SK-N-SH (cell line): ENCODE data around the gene OXER1. TPM values are rescaled to one million over a fixed set of nuclear protein-coding genes. Genes with fewer than 3 reads are reported as not detected.

ENCODE experiments used
- CTCF ChIA-PET: fragments of 300-600, 350-600 bp; formaldehyde crosslinking; extraction: SDS; loops from one replicate; lab custom pipeline; 2021; lab: Yijun Ruan, JAX
- POLR2A ChIA-PET: fragments of 350-600 bp; sonication (Branson Sonifier 250); formaldehyde crosslinking; extraction: SDS; loops from one replicate; lab custom pipeline; 2020; ENCODE audit warnings: antibody characterized with exemption, inconsistent platforms; lab: Yijun Ruan, JAX
- DNase-seq: peaks from one replicate; pipeline ENCODE4 v3.0.0; 2012
- H2AFZ ChIP-seq: fragments of 200-600 bp; sonication (generic); 2 replicates; pipeline ENCODE4 v1.8.1; 2016; ENCODE audit warnings: antibody characterized with exemption, mild to moderate bottlenecking, low read depth
- H3F3A ChIP-seq: fragments of 200-600 bp; sonication (generic); replicated peaks from 2 replicates; pipeline ENCODE3; 2016; ENCODE audit warnings: antibody characterized with exemption, mild to moderate bottlenecking; ENCODE audit not compliant: insufficient read depth
- H3K27ac ChIP-seq, 2 experiments: fragments of 200-500 bp in 1 of 2; fragments of 200-600 bp in 1 of 2; sonication (Bioruptor generic) in 1 of 2; sonication (generic), shearing (Covaris generic) in 1 of 2; 2 replicates each; pipeline versions ENCODE4 v1.5.1 to v1.6.1; 2014 to 2016; ENCODE audit warnings: low read depth in 2 of 2, inconsistent platforms in 1 of 2, low read length in 1 of 2, mild to moderate bottlenecking in 1 of 2, mixed read lengths in 1 of 2
- H3K27me3 ChIP-seq: fragments of 200-600 bp; sonication (generic), shearing (Covaris generic); 2 replicates; pipeline ENCODE4 v1.6.1; 2016; ENCODE audit warnings: mixed run types; ENCODE audit not compliant: insufficient read depth
- H3K36me3 ChIP-seq, 2 experiments: fragments of 200-500 bp in 1 of 2; fragments of 200-600 bp in 1 of 2; sonication (Bioruptor generic) in 1 of 2; sonication (generic) in 1 of 2; replicated peaks in 1 of 2; 2 replicates each; pipeline versions ENCODE3 to v1.5.1; 2014 to 2016; ENCODE audit warnings: low read length in 1 of 2, mild to moderate bottlenecking in 1 of 2; ENCODE audit not compliant: insufficient read depth in 2 of 2, control insufficient read depth in 1 of 2
- H3K4me1 ChIP-seq, 2 experiments: fragments of 200-500 bp in 1 of 2; fragments of 200-600 bp in 1 of 2; sonication (Bioruptor generic) in 1 of 2; sonication (generic), shearing (Covaris generic) in 1 of 2; 2 replicates each; pipeline versions ENCODE4 v1.5.1 to v1.6.1; 2014 to 2016; ENCODE audit warnings: low read depth in 1 of 2, low read length in 1 of 2, mixed run types in 1 of 2; ENCODE audit not compliant: insufficient read depth in 2 of 2, control insufficient read depth in 1 of 2
- H3K4me2 ChIP-seq: fragments of 200-600 bp; sonication (generic), shearing (Covaris generic); 2 replicates; pipeline ENCODE4 v1.6.1; 2017; ENCODE audit warnings: mixed run types
- H3K4me3 ChIP-seq, 2 experiments: fragments of 200-500 bp in 1 of 2; fragments of 200-600 bp in 1 of 2; sonication (Bioruptor generic) in 1 of 2; sonication (generic), shearing (Covaris generic) in 1 of 2; 2 replicates each; pipeline versions ENCODE4 v1.5.1 to v1.8.1; 2014 to 2016; ENCODE audit warnings: low read depth in 2 of 2, inconsistent platforms in 1 of 2, low read length in 1 of 2, mild to moderate bottlenecking in 1 of 2, mixed read lengths in 1 of 2, moderate library complexity in 1 of 2
- H3K79me2 ChIP-seq: fragments of 200-600 bp; sonication (generic); 2 replicates; pipeline ENCODE4 v1.8.1; 2017; ENCODE audit warnings: mild to moderate bottlenecking; ENCODE audit not compliant: insufficient read depth
- H3K9ac ChIP-seq: fragments of 200-600 bp; sonication (generic); 2 replicates; pipeline ENCODE4 v1.6.1; 2017; ENCODE audit warnings: mixed run types
- H3K9me2 ChIP-seq: fragments of 200-600 bp; sonication (generic); 2 replicates; pipeline ENCODE4 v1.6.1; 2017; ENCODE audit warnings: mixed run types
- H3K9me3 ChIP-seq: fragments of 200-600 bp; sonication (generic); 2 replicates; pipeline ENCODE4 v1.6.1; 2017; ENCODE audit warnings: mixed run types, mild to moderate bottlenecking, moderate library complexity
- H4K20me1 ChIP-seq: fragments of 200-600 bp; sonication (generic); 2 replicates; pipeline ENCODE4 v1.6.1; 2017; ENCODE audit warnings: mild to moderate bottlenecking, mixed run types; ENCODE audit not compliant: insufficient read depth
- CHD2 ChIP-seq: fragments of 150-350 bp; IDR thresholded peaks from 2 replicates; pipeline ENCODE4 v1.6.1; 2018; ENCODE audit warnings: low read length; ENCODE audit not compliant: partially characterized antibody
- ELF1 ChIP-seq: IDR thresholded peaks from 2 replicates; pipeline ENCODE4 v1.4.0; 2012
- EP300 ChIP-seq, 2 experiments: IDR thresholded peaks; 2 replicates each; pipeline versions ENCODE4 v1.4.0 to v1.6.1; 2012; ENCODE audit warnings: borderline replicate concordance in 1 of 2, low read depth in 1 of 2, low read length in 1 of 2
- EZH2phosphoT487 ChIP-seq: fragments of 200-600 bp; sonication (generic); IDR thresholded peaks from 2 replicates; pipeline ENCODE4 v1.6.1; 2017; ENCODE audit warnings: low read depth, mixed run types, mild to moderate bottlenecking, antibody characterized with exemption, moderate library complexity, borderline replicate concordance
- FOSL2 ChIP-seq: IDR thresholded peaks from 2 replicates; pipeline ENCODE4 v1.4.0; 2012; ENCODE audit warnings: low read depth, mild to moderate bottlenecking, moderate library complexity, borderline replicate concordance
- FOXM1 ChIP-seq: IDR thresholded peaks from 2 replicates; pipeline ENCODE4 v1.4.0; 2012; ENCODE audit warnings: low read depth, mild to moderate bottlenecking
- GABPA ChIP-seq: IDR thresholded peaks from 2 replicates; pipeline ENCODE4 v1.4.0; 2012; ENCODE audit warnings: low read depth, mild to moderate bottlenecking
- GATA2 ChIP-seq: sonication (generic); formaldehyde crosslinking; IDR thresholded peaks from 2 replicates; pipeline ENCODE4 v1.5.0; 2020; ENCODE audit warnings: mild to moderate bottlenecking, missing genetic modification reagents
- JUND ChIP-seq: IDR thresholded peaks from 2 replicates; pipeline ENCODE4 v1.4.0; 2012
- MEF2A ChIP-seq: IDR thresholded peaks from 2 replicates; pipeline ENCODE4 v1.4.0; 2012; ENCODE audit warnings: low read depth, borderline replicate concordance
- NFIC ChIP-seq: IDR thresholded peaks from 2 replicates; pipeline ENCODE4 v1.4.0; 2012; ENCODE audit warnings: borderline replicate concordance
- NRF1 ChIP-seq: IDR thresholded peaks from 2 replicates; pipeline ENCODE4 v1.6.1; 2012; ENCODE audit warnings: low read depth, mild to moderate bottlenecking, low read length
- RAD21 ChIP-seq: IDR thresholded peaks from 2 replicates; pipeline ENCODE4 v1.6.1; 2012; ENCODE audit warnings: mild to moderate bottlenecking, low read length
- RCOR1 ChIP-seq: fragments of 150-350 bp; IDR thresholded peaks from 2 replicates; pipeline ENCODE4 v1.6.1; 2017; ENCODE audit warnings: antibody characterized with exemption, low read length
- RFX5 ChIP-seq: IDR thresholded peaks from 2 replicates; pipeline ENCODE4 v1.6.1; 2012; ENCODE audit warnings: mild to moderate bottlenecking, improper control_type of control experiment, low read length
- RXRA ChIP-seq: IDR thresholded peaks from 2 replicates; pipeline ENCODE4 v1.4.0; 2012; ENCODE audit warnings: low read depth, mild to moderate bottlenecking, borderline replicate concordance
- SMC3 ChIP-seq: IDR thresholded peaks from 2 replicates; pipeline ENCODE4 v1.6.1; 2012; ENCODE audit warnings: low read depth, low read length, improper control_type of control experiment
- TAF1 ChIP-seq: IDR thresholded peaks from 2 replicates; pipeline ENCODE4 v1.6.1; 2012; ENCODE audit warnings: low read depth, mild to moderate bottlenecking, low read length, moderate library complexity, borderline replicate concordance
- TCF12 ChIP-seq: IDR thresholded peaks from 2 replicates; pipeline ENCODE4 v1.4.0; 2012
- YY1 ChIP-seq: IDR thresholded peaks from 2 replicates; pipeline ENCODE4 v1.4.0; 2012; ENCODE audit warnings: low read depth, mild to moderate bottlenecking
- WGBS: methylation state at CpG from one replicate; pipeline ENCODE4 v1.1.6; 2017; ENCODE audit warnings: low lambda C conversion rate; 5-methylcytosine and 5-hydroxymethylcytosine counted together
- polyA plus RNA-seq, 3 experiments: library from polyadenylated mRNA; depleted of rRNA; stranded (reverse); fragments of >200 nt; gene quantifications; 2 replicates each; pipeline ENCODE4 v1.2.3, GENCODE V29; 2012
- TF ChIP-seq, protein P1 (sequence below): IDR thresholded peaks from 2 replicates; pipeline ENCODE4 v1.4.0; 2012; ENCODE audit warnings: low read depth, borderline replicate concordance
- TF ChIP-seq, protein P2 (sequence below): IDR thresholded peaks from 2 replicates; pipeline ENCODE4; 2012
- TF ChIP-seq, protein P3 (sequence below): fragments of 200-600 bp; sonication (generic); IDR thresholded peaks from 2 replicates; pipeline ENCODE4 v1.6.1; 2017; ENCODE audit warnings: antibody characterized with exemption, mild to moderate bottlenecking, moderate library complexity
- TF ChIP-seq, protein P4 (sequence below): IDR thresholded peaks from 2 replicates; pipeline ENCODE4 v1.4.0; 2012; ENCODE audit warnings: low read depth
- TF ChIP-seq, protein P5 (sequence below): fragments of 150-350 bp; IDR thresholded peaks from 2 replicates; pipeline ENCODE4 v1.6.1; 2017; ENCODE audit warnings: antibody characterized with exemption, low read length, low read depth, borderline replicate concordance
- TF ChIP-seq, protein P6 (sequence below): fragments of 150-350 bp; IDR thresholded peaks from 2 replicates; pipeline ENCODE4 v1.6.1; 2016; ENCODE audit warnings: mild to moderate bottlenecking, low read depth, low read length

OXER1 gene
- polyA plus RNA-seq, 1 of the 3 experiments (the other 2 are of a cell fraction), result not detected

DNA sequence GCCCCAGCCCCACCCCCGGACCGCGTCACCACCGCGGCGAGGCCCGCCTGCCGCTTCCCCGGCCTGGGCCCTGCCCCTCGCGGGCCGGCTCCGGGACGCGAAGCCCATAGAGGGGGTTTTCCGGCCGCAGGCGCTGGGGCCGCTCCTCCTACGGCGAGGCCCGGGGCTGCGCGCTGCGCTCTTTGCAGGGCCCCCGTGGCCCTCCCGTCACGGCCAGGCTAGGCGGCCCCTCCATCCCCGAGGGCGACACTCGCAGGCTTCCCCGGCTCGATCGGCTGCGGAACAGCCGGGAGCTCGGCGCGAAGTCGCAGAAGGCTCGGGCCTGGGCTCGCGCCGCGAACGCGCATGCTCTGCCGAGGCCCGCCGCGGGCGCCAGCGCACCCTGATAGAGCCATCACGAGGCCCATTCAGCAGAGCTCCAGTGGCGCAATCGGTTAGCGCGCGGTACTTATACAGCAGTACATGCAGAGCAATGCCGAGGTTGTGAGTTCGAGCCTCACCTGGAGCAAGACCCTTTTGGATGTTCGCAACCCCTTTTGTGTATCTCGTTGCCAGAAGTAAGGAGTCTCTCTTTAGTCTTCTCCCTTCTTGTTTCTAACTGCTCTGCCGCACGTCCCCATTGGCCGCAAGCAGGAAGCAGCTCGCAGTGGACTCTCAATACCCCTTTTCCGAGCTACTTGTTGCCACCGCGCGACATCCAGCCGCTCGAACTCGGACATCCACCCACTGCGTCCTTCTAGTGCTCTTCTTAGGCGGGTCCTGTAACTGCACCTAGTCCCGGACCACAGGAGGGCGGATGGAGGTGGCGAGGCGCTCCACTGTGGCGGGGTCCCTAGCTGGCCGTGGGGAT lies 46.4 kb upstream of the OXER1 start:
- Histone ChIP-seq H3K4me3 (peak overlapping the region; percentile 67 to 75), H3K9me3 (no peaks in the 10 kb centered on the region), H2AFZ (peak overlapping the region; percentile 98), H3K79me2 (no peaks in the 10 kb centered on the region), H3K9me2 (no peaks in the 10 kb centered on the region), H3K36me3 (no peaks in the 10 kb centered on the region), H3K4me1 (peaks cover 0 to 17% of the 10 kb centered on the region in 2 experiments; a peak in 1 of 4 replicates), H4K20me1 (no peaks in the 10 kb centered on the region), H3F3A (peaks cover 21% of the 10 kb centered on the region), H3K9ac (peak overlapping the region; percentile 97), H3K4me2 (peak overlapping the region; percentile 86), H3K27ac (peak overlapping the region; percentile 95 to 99), H3K27me3 (no peaks in the 10 kb centered on the region)
- ChIA-PET CTCF (interaction anchor here (0.5 to 3.4 kb wide), 33 partner anchors 9 to 1142 kb away, joined by 3 to 22 read pairs (median 4); partner anchors contain the start of gene KCNG3), POLR2A (interaction anchor here (0.7 to 2.5 kb wide), 21 partner anchors 9 to 861 kb away, joined by 3 to 15 read pairs (median 4); partner anchors contain the start of genes HAAO, KCNG3, THADA and ZFP36L2)
- WGBS, result 5% methylated on average over 43 of the region's 83 CpGs
- DNase-seq, result peak; percentile 97
- TF ChIP-seq, protein P1, sequence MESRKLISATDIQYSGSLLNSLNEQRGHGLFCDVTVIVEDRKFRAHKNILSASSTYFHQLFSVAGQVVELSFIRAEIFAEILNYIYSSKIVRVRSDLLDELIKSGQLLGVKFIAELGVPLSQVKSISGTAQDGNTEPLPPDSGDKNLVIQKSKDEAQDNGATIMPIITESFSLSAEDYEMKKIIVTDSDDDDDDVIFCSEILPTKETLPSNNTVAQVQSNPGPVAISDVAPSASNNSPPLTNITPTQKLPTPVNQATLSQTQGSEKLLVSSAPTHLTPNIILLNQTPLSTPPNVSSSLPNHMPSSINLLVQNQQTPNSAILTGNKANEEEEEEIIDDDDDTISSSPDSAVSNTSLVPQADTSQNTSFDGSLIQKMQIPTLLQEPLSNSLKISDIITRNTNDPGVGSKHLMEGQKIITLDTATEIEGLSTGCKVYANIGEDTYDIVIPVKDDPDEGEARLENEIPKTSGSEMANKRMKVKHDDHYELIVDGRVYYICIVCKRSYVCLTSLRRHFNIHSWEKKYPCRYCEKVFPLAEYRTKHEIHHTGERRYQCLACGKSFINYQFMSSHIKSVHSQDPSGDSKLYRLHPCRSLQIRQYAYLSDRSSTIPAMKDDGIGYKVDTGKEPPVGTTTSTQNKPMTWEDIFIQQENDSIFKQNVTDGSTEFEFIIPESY, result no peak
- TF ChIP-seq, protein P2, sequence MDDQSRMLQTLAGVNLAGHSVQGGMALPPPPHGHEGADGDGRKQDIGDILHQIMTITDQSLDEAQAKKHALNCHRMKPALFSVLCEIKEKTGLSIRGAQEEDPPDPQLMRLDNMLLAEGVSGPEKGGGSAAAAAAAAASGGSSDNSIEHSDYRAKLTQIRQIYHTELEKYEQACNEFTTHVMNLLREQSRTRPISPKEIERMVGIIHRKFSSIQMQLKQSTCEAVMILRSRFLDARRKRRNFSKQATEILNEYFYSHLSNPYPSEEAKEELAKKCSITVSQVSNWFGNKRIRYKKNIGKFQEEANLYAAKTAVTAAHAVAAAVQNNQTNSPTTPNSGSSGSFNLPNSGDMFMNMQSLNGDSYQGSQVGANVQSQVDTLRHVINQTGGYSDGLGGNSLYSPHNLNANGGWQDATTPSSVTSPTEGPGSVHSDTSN, result no peak
- TF ChIP-seq RFX5 (no peak), FOXM1 (no peak), CHD2 (peak; percentile 80), MEF2A (no peak), RCOR1 (peak; percentile 92), YY1 (0 out of 2 replicates have a peak, but pooled peaks have one; percentile 44), NFIC (peak; percentile 57; the same call in 1 of the 2 replicates), FOSL2 (peak; percentile 79; the same call in 1 of the 2 replicates), NRF1 (peak; percentile 83), RXRA (no peak), TCF12 (peak; percentile 3; the same call in 1 of the 2 replicates), SMC3 (0 out of 2 replicates have a peak, but pooled peaks have one; percentile 3), ELF1 (no peak), EP300 (IDR thresholded peaks at IDR 0.05; ENCODE audit: borderline replicate concordance in 1 of 2, low read depth in 1 of 2, low read length in 1 of 2) (peak in 1 of 2 experiments; percentile 76; a peak in 1 of 4 replicates), TAF1 (peak; percentile 4; the same call in 1 of the 2 replicates), EZH2phosphoT487 (no peak), GATA2 (CRISPR knock-in tag) (peak; percentile 43; the same call in 1 of the 2 replicates), JUND (no peak; the same call in 1 of the 2 replicates), RAD21 (no peak), GABPA (peak; percentile 36; the same call in 1 of the 2 replicates)
- TF ChIP-seq, protein P3, sequence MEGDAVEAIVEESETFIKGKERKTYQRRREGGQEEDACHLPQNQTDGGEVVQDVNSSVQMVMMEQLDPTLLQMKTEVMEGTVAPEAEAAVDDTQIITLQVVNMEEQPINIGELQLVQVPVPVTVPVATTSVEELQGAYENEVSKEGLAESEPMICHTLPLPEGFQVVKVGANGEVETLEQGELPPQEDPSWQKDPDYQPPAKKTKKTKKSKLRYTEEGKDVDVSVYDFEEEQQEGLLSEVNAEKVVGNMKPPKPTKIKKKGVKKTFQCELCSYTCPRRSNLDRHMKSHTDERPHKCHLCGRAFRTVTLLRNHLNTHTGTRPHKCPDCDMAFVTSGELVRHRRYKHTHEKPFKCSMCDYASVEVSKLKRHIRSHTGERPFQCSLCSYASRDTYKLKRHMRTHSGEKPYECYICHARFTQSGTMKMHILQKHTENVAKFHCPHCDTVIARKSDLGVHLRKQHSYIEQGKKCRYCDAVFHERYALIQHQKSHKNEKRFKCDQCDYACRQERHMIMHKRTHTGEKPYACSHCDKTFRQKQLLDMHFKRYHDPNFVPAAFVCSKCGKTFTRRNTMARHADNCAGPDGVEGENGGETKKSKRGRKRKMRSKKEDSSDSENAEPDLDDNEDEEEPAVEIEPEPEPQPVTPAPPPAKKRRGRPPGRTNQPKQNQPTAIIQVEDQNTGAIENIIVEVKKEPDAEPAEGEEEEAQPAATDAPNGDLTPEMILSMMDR, result no peak
- TF ChIP-seq, protein P4, sequence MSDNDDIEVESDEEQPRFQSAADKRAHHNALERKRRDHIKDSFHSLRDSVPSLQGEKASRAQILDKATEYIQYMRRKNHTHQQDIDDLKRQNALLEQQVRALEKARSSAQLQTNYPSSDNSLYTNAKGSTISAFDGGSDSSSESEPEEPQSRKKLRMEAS, result peak; percentile 90
- TF ChIP-seq, protein P5, sequence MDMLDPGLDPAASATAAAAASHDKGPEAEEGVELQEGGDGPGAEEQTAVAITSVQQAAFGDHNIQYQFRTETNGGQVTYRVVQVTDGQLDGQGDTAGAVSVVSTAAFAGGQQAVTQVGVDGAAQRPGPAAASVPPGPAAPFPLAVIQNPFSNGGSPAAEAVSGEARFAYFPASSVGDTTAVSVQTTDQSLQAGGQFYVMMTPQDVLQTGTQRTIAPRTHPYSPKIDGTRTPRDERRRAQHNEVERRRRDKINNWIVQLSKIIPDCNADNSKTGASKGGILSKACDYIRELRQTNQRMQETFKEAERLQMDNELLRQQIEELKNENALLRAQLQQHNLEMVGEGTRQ, result no peak
- TF ChIP-seq, protein P6, sequence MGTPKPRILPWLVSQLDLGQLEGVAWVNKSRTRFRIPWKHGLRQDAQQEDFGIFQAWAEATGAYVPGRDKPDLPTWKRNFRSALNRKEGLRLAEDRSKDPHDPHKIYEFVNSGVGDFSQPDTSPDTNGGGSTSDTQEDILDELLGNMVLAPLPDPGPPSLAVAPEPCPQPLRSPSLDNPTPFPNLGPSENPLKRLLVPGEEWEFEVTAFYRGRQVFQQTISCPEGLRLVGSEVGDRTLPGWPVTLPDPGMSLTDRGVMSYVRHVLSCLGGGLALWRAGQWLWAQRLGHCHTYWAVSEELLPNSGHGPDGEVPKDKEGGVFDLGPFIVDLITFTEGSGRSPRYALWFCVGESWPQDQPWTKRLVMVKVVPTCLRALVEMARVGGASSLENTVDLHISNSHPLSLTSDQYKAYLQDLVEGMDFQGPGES, result peak; percentile 43
